SK-MEL-5 (cell line): ENCODE results near the gene DEPDC4. TPM values are rescaled to one million over a fixed set of nuclear protein-coding genes. Genes with fewer than 3 reads are reported as not detected.
"Not testable (repeated sequence)": the region's sequence is repeated elsewhere in the genome, so short reads cannot be mapped to it uniquely, and the experiment has no call there.

Experiments used
- DNase-seq: peaks from one replicate; pipeline ENCODE4 v3.0.0-alpha.2; 2016; ENCODE audit warnings: low read depth, low spot score
- in situ Hi-C: cut with HindIII; loops from 2 replicates; pipeline ENCODE4 v1.10.0; 2016; ENCODE audit warnings: low sequenced_read_pairs, high pct_unique_total_duplicates, low pct_unique_long_range_greater_than_20kb
- total RNA-seq: library from RNA; depleted of rRNA; stranded (reverse); fragments of >200 nt; shearing (Covaris generic); gene quantifications from 2 replicates; pipeline ENCODE4 v1.2.3, GENCODE V29; 2014

The DEPDC4 gene
- total RNA-seq, 1 experiment from 2014 or later = 2.5 TPM

- DNase-seq = peak; percentile 43
- in situ Hi-C loops = no loop called here
Observed at GRCh38 chr12:100229876-100230275, 37.0 kb downstream of the DEPDC4 start.

- in situ Hi-C loops = no loop called here
- peak; percentile 65 for DNase-seq
Observed at GRCh38 chr12:100229036-100229635, 37.7 kb downstream of the DEPDC4 start.

- no peak for DNase-seq
Observed at GRCh38 chr12:100225491-100225890, 41.4 kb downstream of the DEPDC4 start.

GRCh38 chr12:100222173-100222572, 44.7 kb downstream of the DEPDC4 start:
- in situ Hi-C loops, DNase-seq: not testable (repeated sequence)

More at GRCh38 chr12:100225491-100225890, 41.4 kb downstream of the DEPDC4 start:
- in situ Hi-C loops = no loop called here

GRCh38 chr12:100221523-100221922, 45.4 kb downstream of the DEPDC4 start:
- DNase-seq = no peak
- in situ Hi-C loops = no loop called here

GRCh38 chr12:100219328-100220109, 47.4 kb downstream of the DEPDC4 start:
- in situ Hi-C loops = no loop called here

GRCh38 chr12:100216337-100216736, 50.5 kb downstream of the DEPDC4 start:
- no peak for DNase-seq
- in situ Hi-C loops = no loop called here

More at GRCh38 chr12:100219328-100220109, 47.4 kb downstream of the DEPDC4 start:
- DNase-seq = no peak

GRCh38 chr12:100215209-100215608, 51.7 kb downstream of the DEPDC4 start:
- in situ Hi-C loops = no loop called here
- DNase-seq = no peak

- no peak for DNase-seq
- in situ Hi-C loops = no loop called here
Observed at GRCh38 chr12:100214518-100214917, 52.4 kb downstream of the DEPDC4 start.

GRCh38 chr12:100213016-100213891, 53.6 kb downstream of the DEPDC4 start:
- in situ Hi-C loops = no loop called here

GRCh38 chr12:100211698-100212097, 55.2 kb downstream of the DEPDC4 start:
- no peak for DNase-seq
- in situ Hi-C loops = no loop called here

More at GRCh38 chr12:100213016-100213891, 53.6 kb downstream of the DEPDC4 start:
- DNase-seq = no peak

- in situ Hi-C loops = no loop called here
Observed at GRCh38 chr12:100208834-100209233, 58.0 kb downstream of the DEPDC4 start.

GRCh38 chr12:100207311-100207710, 59.6 kb downstream of the DEPDC4 start:
- no peak for DNase-seq
- in situ Hi-C loops = no loop called here

More at GRCh38 chr12:100208834-100209233, 58.0 kb downstream of the DEPDC4 start:
- DNase-seq = no peak

GRCh38 chr12:100201604-100202423, 65.1 kb downstream of the DEPDC4 start:
- in situ Hi-C loops = no loop called here
- no peak for DNase-seq

- in situ Hi-C loops = no loop called here
- DNase-seq = peak; percentile 97
Observed at GRCh38 chr12:100200463-100201181, 66.3 kb downstream of the DEPDC4 start, which contains the start of gene ACTR6. ACTR6 (plus strand) TSS chr12:100200815; CDS start chr12:100200852, 37 bp downstream.

GRCh38 chr12:100199347-100200149, 67.3 kb downstream of the DEPDC4 start:
- in situ Hi-C loops = no loop called here
- DNase-seq = peak; percentile 31
